GM18517 (cell line): ENCODE results near the gene USP22.
"Not testable (repeated sequence)": the region's sequence is repeated elsewhere in the genome, so short reads cannot be mapped to it uniquely, and the experiment has no call there.

Experiments
- ATAC-seq: cut with Tn5 transposase; IDR thresholded peaks from one replicate; pipeline ENCODE4 v1.9.1; 2021; ENCODE audit warnings: mild to moderate bottlenecking, moderate library complexity; ENCODE audit not compliant: unreplicated experiment

Gene USP22

DNA sequence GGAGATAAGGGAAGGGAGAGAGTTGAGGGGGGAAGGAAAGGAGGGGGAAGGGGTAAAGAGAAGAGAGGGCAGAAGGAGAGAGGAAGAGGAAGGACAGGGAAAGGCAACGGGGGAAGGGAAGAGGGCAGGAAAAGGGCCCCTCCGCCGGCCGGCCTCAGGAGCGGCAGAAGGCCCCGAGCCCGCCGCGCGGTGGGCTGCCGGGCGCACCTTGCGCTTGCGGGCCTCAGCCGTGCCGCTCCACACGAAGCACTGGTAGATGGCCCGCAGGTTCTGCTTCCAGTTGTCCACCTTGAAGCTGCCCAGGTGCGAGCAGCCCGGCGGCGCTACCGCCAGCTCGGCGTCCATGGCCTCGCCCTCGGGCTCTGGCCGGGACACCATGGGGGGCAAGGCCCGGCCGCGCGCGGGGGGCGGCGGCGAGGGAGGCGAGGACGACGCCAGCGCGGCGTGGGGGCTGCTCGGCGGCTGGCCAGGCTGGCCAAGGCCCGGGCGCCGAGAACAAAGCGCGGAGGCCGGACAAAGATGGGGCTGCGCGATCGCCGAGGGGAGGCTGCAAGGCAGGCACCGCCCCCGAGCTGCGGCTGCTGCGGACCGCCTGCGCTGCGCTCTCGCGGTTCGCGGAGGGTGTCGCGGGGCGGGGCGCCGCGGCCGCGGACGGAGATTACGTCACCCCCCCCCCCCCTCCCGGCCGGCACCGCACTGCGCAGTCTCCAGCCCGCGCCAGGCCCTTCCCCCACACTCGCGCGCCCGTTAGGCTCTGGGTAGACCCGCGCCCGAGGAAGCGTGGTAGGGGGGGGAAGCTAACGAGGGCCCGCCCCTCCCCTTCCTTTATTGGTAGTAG is at the start of gene USP22:
Gene USP22, minus strand, starts transcription at position 554 of the 838 bp plus-strand sequence. Its CDS starts 176 bp downstream, at position 378.
- peak; percentile 55 for ATAC-seq

DNA sequence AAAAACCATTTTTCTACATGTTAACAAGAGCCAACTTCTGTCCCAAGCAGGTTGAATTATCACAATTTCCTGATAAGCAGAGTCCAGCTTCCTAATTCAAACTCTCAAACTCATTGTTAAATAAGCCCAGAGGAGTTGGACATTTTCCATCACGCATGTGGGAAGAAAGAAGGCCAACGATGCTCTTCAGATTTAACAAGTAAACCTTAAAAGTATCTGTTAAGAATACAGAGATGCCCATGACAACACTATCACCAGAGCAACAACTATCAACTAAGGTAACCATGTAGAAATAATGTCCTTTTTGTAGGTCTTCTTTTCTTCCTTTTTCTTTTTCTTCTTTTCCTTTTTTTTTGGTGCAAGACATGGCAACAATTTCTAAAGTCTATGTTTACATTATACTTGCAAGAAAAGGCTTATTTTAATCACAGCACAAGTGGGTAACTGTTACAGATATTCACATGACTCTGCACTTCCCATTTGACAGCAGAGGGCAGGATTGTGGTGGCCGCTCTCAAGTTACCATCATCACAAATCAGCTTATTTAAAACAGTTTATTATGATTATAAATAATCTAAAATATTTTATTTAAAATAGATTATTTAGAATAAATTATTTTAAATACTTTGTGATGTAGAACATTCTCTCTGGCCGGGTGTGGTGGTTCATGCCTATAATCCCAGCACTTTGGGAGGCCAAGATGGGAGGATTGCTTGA is 48.2 kb upstream of the USP22 start:
- no peak for ATAC-seq

GRCh38 chr17:21089933-21090901 is 47.4 kb upstream of the USP22 start:
- ATAC-seq = peak; percentile 72

GRCh38 chr17:21089145-21089544 is 46.3 kb upstream of the USP22 start:
- no peak for ATAC-seq

GRCh38 chr17:21085707-21086106 is 42.9 kb upstream of the USP22 start:
- no peak for ATAC-seq

- not testable (repeated sequence) for ATAC-seq
Measured at GRCh38 chr17:21085280-21085679, 42.5 kb upstream of the USP22 start.

DNA sequence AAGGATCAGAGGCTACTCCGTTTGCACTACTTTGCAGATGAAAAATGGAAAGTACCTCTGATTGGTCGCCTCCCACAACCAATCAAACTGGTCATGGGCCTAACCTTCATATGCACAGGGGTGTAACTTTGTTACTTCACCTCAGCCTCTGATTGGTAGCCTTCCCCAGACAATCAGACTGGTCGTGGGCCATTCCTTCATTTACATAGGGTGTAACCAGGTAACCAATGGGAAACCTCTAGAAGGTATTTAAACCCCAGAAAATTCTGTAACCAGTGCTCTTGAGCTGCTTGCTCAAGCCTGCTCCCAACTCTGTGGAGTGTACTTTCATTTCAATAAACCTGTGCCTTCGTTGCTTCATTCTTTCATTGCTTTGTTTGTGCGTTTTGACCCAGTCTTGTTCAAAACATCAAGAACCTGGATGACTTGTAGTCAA is 39.2 kb upstream of the USP22 start:
- no peak for ATAC-seq

DNA sequence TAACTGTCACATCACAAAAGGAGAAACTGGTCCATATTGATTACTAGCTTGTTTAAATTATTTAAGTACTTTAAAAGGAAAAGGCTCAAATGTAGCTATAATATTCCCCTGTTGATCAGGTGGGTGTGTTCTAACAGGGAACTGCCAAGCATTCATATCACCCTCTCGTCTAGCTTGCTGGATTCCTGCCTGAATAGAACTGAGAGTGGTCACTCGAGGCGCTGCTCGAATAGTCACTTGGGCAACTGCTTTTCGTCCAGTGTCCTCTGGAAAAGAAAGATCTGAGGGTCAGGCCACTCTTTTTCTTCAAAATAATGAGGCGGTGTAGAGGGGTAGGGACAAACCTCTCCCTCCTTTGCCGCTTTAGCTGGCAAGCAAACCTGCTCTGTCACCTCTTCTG is 36.4 kb upstream of the USP22 start:
- ATAC-seq = no peak

GRCh38 chr17:21078016-21078780 is 35.4 kb upstream of the USP22 start:
- ATAC-seq = no peak

- no peak for ATAC-seq
Measured at GRCh38 chr17:21077281-21077680, 34.5 kb upstream of the USP22 start.

DNA sequence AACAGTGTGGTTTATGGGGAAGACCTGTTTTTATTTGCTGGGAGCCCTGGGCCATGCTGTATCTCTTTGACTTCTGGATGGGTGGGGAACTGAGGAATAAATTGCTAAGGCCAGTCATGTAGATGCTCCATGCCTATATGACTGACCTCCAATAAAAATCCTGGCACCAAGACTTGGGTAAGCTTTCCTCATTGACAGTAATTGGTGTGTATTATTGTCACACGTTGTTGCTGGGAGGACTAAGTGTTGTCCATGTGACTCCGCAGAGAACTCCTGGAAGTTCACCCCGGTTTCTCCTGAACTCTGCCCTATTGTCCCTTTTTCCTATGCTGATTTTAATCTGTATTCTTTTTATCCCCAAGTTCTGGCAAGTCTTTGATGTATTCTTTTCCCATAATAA is 33.4 kb upstream of the USP22 start:
- ATAC-seq = no peak

GRCh38 chr17:21075739-21076085 is 32.9 kb upstream of the USP22 start:
- ATAC-seq = no peak

DNA sequence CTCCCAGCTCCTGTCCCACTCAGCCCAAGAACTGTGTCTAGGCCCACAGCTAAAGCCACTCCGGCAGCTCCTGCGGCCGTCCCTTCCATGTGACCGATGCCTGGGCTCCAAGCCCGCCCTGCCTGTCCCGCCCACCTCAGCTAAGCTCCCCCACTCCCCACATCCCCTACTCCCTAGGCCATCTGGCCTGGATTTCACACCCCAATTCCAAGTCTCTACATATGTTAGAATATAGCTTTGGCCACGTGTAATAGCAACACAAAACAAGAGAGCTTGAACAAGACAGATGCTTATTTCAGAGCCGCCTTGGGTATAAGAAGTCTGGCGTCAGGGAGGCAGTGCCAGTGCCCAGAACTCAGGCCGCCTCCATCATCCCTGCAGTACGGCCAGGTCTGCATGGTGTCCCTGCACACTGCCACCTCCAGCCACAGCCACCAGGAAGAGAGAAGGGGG is 30.0 kb upstream of the USP22 start:
- no peak for ATAC-seq

DNA sequence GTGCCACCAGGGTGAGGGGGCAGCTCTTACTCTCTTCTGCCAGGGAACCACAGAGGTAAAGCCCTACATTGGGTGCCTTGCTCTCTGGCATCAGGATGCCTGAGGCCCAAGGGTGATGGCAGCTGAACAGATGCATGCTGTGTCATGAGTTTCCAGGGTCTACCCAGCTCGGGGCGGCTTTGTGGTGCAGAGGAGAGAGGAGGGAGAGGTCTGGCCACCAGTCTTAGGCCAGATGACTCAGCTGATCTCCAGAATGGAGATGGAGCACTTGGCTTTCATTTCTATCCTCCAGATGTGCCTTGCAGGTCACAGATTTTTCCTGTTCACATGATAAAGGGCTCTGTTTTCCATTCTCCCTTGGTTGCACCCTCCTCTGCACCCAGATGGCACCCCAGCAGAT is 23.6 kb upstream of the USP22 start:
- no peak for ATAC-seq

DNA sequence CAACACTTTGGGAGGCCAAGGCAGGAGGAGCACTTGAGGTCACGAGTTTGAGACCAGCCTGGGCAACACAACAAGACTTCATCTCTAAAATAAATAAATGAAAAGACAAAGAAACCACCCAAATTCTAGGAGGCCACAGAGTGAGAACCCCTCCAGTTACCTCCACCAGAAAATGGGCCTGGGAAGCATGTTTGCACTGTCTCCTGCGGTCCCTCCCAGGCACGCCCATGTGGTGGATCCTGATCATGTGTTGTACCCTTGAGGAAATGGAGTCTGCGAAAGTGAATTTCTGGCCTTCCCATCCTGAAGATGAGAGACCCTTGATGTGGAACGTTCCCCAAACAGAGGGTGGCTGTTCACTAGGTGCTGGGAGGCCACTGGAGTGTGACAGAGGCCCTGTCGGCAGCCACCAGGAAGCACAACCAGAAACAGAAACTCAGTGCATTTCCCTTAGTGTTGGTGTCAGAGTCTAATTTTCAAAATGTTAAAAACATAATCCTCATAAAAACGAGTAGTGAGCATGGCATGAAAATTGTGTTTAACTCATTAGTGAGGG is 19.2 kb upstream of the USP22 start:
- ATAC-seq = no peak

DNA sequence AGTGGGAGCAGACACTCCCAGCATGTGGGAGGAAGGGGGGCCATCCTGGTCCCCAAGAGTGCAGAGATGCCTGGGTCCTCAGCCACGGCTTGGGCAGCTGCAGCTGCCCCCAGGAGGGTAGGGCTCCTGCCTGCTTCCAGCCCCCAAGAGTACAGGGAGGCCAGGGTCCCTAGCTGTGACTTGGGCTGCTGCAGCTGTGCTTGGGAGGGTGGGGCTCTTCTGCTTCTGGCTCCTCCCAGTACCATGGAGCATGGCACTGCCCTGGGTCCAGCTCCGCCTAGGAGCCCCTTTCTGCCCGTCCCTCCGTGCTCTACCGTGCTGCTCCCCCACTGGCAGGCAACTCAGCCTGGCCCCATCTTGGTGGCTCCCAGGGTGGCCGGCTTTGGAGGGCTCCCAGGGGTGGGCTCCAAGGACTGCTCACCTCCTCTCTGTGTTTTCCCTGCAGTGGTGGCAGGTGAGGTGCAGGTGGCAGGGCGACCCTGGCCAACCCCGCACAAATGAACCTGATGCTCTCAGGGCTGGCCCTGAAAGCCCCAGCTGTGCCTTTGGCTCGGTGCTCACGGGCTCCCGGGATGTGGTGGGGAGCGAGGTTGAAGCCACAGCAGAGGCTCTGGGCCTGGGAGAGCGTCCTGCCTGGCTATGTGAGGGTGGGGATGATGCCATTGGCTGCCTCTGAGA is 18.5 kb upstream of the USP22 start:
- no peak for ATAC-seq

DNA sequence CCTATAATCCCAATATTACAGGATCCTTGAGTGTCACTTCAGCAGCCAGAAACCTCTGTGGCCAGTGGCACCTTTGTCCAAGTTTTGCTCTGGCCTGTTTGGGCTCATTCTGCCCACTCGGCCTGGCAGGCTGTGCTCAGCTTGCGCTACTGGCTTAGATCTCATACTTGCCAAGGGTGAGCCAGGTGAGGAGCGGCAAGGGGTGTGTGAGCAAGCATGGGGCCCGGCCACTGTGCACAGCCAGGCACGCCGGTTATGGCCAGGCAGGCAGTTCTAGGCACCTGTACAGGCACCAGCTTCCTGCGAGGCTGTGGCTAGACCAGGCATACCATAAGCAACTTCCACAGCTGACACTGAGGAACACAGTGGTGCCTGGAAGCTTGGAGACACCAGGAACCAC is 16.9 kb upstream of the USP22 start:
- no peak for ATAC-seq

- ATAC-seq = no peak
Measured at GRCh38 chr17:21058098-21058893, 15.5 kb upstream of the USP22 start.

DNA sequence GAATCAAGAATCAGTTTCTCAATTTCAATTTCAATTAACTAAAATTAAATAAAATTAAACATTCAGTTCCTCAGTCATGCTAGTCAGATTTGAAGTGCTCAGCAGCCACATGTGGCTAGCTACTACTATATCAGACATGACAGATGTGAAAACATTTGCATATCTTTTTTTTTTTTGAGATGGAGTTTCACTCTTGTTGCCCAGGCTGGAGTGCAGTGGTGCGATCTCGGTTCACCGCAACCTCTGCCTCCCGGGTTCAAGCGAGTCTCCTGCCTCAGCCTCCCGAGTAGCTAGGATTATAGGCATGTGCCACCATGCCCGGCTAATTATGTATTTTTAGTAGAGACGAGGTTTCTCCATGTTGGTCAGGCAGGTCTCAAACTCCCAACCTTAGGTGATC is 10.2 kb upstream of the USP22 start:
- peak; percentile 92 for ATAC-seq
